Activated B cell treated with CpG ODN at 0.5 μM for 24 hours (primary cell): Measurements from ENCODE around the gene FGFR2. TPM values are rescaled to one million over a fixed set of nuclear protein-coding genes. Genes with fewer than 3 reads are reported as not detected.

Source experiments
- ATAC-seq: fragments of 200-7000 bp; cut with Tn5 transposase; one replicate; pipeline ENCODE4 v1.10.0; 2021; ENCODE audit warnings: low read depth, mild to moderate bottlenecking, moderate library complexity
- CTCF ChIA-PET: fragments of 350-600 bp; sonication (Branson Sonifier 250); formaldehyde crosslinking; loops from one replicate; lab custom pipeline; 2021; ENCODE audit warnings: antibody characterized with exemption; lab: Charles Lee
- POLR2A ChIA-PET: fragments of 350-600 bp; sonication (Branson Sonifier 250); formaldehyde crosslinking; loops from one replicate; lab custom pipeline; 2021; ENCODE audit warnings: antibody characterized with exemption; lab: Charles Lee
- DNase-seq: peaks from one replicate; pipeline ENCODE4 v3.0.0; 2022
- H3K27ac Mint-ChIP-seq: one replicate; pipeline ENCODE4 v1.8.0; 2020; ENCODE audit warnings: mixed read lengths
- H3K27me3 Mint-ChIP-seq: one replicate; pipeline ENCODE4 v1.8.0; 2021; ENCODE audit warnings: mixed read lengths
- H3K36me3 Mint-ChIP-seq: one replicate; pipeline ENCODE4 v1.8.0; 2021; ENCODE audit warnings: low read depth, mixed read lengths
- H3K4me1 Mint-ChIP-seq: one replicate; pipeline ENCODE4 v1.8.0; 2021; ENCODE audit warnings: mixed read lengths
- H3K4me3 Mint-ChIP-seq: one replicate; pipeline ENCODE4 v1.8.0; 2020; ENCODE audit warnings: mild to moderate bottlenecking, mixed read lengths
- H3K9me3 Mint-ChIP-seq: one replicate; pipeline ENCODE4 v1.8.0; 2020; ENCODE audit warnings: mixed read lengths
- intact Hi-C: fragments of 100-400 bp; cut with micrococcal nuclease; formaldehyde crosslinking; loops from one replicate; pipeline ENCODE4 v1.15.1; 2024
- total RNA-seq: library from RNA; stranded (reverse); gene quantifications from 2 replicates; pipeline ENCODE4 v1.2.3, GENCODE V29; 2022
- TF ChIP-seq, protein P1 (sequence below): fragments of 200-600 bp; IDR thresholded peaks from one replicate; pipeline ENCODE4 v1.8.0; 2022; ENCODE audit warnings: antibody characterized with exemption, mild to moderate bottlenecking

Gene FGFR2
- total RNA-seq, 1 donor from 2014 or later, result not detected

DNA sequence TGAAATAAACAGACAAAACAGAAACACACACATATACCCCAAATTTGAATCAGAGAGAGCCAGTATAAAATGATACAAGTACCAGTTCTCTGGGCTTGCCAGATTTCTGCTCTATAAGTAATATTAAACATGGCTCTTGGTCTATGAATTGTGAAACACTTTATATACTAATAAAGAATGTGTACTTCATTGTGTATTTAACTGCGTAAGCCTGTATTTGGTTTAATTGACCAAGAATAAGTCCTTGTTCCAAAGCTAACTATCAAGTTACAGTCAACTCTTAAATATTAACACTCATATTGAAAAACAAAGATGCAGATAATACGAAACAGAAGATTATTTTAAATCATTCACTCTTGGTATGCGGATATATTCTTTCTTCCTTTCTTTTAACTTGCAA is 8.7 kb downstream of the FGFR2 start:
- Mint-ChIP-seq H3K27me3 (peaks cover 6% of the 10 kb centered on the region), H3K4me3 (no peak overlapping the region), H3K4me1 (no peaks in the 10 kb centered on the region), H3K9me3 (no peaks in the 10 kb centered on the region), H3K27ac (no peak overlapping the region), H3K36me3 (no peaks in the 10 kb centered on the region)
- ChIA-PET CTCF (no interaction called here), POLR2A (no interaction called here)
- ATAC-seq (no peak), DNase-seq (no peak)
- TF ChIP-seq, protein P1, sequence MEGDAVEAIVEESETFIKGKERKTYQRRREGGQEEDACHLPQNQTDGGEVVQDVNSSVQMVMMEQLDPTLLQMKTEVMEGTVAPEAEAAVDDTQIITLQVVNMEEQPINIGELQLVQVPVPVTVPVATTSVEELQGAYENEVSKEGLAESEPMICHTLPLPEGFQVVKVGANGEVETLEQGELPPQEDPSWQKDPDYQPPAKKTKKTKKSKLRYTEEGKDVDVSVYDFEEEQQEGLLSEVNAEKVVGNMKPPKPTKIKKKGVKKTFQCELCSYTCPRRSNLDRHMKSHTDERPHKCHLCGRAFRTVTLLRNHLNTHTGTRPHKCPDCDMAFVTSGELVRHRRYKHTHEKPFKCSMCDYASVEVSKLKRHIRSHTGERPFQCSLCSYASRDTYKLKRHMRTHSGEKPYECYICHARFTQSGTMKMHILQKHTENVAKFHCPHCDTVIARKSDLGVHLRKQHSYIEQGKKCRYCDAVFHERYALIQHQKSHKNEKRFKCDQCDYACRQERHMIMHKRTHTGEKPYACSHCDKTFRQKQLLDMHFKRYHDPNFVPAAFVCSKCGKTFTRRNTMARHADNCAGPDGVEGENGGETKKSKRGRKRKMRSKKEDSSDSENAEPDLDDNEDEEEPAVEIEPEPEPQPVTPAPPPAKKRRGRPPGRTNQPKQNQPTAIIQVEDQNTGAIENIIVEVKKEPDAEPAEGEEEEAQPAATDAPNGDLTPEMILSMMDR, result no peak
- intact Hi-C loops, result no loop called here

DNA sequence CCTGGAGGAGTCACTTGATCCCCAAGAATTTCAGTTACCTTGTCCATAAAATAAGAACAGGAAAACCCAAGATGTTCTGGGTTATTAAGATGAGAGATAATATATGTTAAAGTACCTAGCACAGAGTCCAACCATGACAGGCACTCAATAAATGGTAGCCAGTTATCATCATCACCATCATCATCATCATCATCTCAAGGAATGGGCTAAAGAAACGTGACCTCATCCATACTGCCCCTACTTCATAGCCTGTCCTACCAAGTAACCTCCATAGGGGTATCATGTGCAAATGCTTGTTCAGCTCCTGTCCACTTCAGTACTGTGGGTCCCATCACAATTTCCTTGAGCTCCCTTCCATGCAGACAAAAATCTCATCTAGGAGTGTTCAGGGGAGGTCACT is 14.4 kb downstream of the FGFR2 start:
- Mint-ChIP-seq H3K4me1 (no peaks in the 10 kb centered on the region), H3K27me3 (no peaks in the 10 kb centered on the region), H3K4me3 (no peak overlapping the region), H3K9me3 (no peaks in the 10 kb centered on the region), H3K36me3 (no peaks in the 10 kb centered on the region), H3K27ac (no peak overlapping the region)
- ChIA-PET POLR2A (no interaction called here), CTCF (no interaction called here)
- intact Hi-C loops, result no loop called here
- no peak for DNase-seq
- ATAC-seq, result no peak
- TF ChIP-seq, protein P1, result no peak

DNA sequence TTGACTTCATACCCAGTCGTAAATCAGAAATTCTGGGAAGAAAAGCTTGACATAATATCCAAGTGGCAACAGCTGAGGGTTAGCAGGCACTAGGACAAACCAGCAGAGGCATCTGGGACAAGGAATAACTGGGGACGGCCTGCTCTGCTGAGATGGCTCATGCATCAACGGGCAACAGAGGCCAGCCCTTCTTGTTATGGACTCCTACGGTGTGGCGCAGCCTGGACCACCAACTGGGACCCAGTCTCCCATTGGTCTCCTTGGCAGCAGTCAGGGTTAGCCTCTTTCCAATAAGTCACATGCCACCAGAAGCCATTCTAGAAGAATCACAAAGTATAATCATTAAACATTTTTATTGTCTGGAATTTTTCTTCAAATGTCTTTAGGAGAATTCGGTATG is 15.0 kb downstream of the FGFR2 start:
- TF ChIP-seq, protein P1, result no peak
- Mint-ChIP-seq H3K27ac (no peak overlapping the region), H3K4me3 (no peak overlapping the region), H3K4me1 (no peaks in the 10 kb centered on the region), H3K27me3 (no peaks in the 10 kb centered on the region), H3K9me3 (no peaks in the 10 kb centered on the region), H3K36me3 (no peaks in the 10 kb centered on the region)
- ATAC-seq (no peak), DNase-seq (no peak)
- ChIA-PET POLR2A (no interaction called here), CTCF (no interaction called here)
- intact Hi-C loops, result no loop called here

DNA sequence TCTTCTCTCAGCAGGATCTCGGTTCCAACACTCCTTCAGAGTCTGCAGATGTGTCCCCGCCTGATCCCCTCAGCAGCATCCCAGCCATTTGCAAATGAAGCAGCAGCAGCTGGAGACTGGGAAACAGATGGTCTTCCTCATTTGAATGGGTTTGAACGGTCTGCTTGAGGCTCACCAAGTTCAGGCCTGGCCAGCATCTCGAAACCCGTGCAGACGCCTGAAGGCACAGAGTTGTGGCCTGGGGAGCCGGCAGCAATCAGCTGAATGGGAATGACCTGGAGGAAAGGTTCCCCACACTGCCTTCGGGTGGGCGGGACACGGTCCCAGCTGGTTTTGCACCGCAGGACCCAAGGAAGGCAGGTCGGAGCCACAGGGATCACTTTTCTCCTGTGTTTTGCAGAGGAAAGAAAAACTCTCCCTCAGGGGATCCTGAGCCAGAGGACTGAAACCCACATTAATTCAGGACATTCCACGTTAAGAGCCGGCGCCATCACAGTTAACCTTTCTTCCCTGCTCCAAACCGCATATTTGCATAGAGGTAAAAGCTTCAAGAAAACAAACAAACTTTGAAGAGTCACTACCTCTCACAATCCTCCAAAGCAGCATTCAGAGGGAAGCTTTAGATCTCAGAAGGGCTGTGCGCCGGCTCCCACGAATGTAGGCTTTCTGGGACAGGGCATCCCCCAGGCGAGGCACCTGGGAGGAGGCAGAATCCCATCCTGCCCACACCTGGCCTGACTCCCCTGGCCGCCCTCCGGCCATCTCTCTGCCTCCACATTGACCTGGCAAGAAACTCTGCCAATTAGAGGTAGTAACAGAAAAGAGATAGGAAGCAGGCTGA is 17.7 kb downstream of the FGFR2 start:
- ChIA-PET CTCF (no interaction called here), POLR2A (no interaction called here)
- H3K36me3 Mint-ChIP-seq, result no peaks in the 10 kb centered on the region
- ATAC-seq (no peak), DNase-seq (no peak)
- no peak overlapping the region for H3K4me3 Mint-ChIP-seq
- H3K27me3 Mint-ChIP-seq, result no peaks in the 10 kb centered on the region
- H3K4me1 Mint-ChIP-seq, result no peaks in the 10 kb centered on the region
- no peak overlapping the region for H3K27ac Mint-ChIP-seq
- intact Hi-C loops, result no loop called here
- H3K9me3 Mint-ChIP-seq, result no peaks in the 10 kb centered on the region
- TF ChIP-seq, protein P1, result no peak

DNA sequence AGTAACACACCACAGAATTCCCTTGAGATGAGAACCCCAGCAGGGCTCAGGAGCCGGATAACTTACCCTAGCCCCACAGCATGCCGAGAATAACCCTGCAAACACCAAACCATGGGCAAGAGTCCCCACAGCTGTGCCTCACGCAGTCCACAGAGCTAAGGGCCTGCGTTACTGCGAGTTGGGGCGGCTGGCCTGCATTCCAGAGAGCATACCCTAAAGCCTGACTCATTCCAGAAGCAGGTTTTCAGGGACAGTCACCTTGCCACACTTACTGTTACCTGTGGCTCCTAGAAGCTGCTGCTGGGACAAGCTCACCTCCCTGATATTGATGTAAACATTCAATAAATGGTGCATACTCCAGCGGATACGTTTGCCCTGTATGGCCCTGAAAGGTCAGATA is 18.6 kb downstream of the FGFR2 start:
- H3K27ac Mint-ChIP-seq, result no peak overlapping the region
- DNase-seq (no peak), ATAC-seq (no peak)
- CTCF ChIA-PET, result no interaction called here
- intact Hi-C loops, result no loop called here
- H3K27me3 Mint-ChIP-seq, result no peaks in the 10 kb centered on the region
- POLR2A ChIA-PET, result no interaction called here
- no peaks in the 10 kb centered on the region for H3K4me1 Mint-ChIP-seq
- no peaks in the 10 kb centered on the region for H3K36me3 Mint-ChIP-seq
- TF ChIP-seq, protein P1, result no peak
- H3K9me3 Mint-ChIP-seq, result no peaks in the 10 kb centered on the region
- no peak overlapping the region for H3K4me3 Mint-ChIP-seq
